Endothelial cell of umbilical vein (primary cell): ENCODE data around the gene ABCC2. TPM values are rescaled to one million over a fixed set of nuclear protein-coding genes. Genes with fewer than 3 reads are reported as not detected.

Experiments
- BruUV-seq: library from RNA; stranded (reverse); fragments of 400-500 nt; replicated peaks from 2 replicates; lab custom pipeline; 2021; lab: Mats Ljungman, UMichigan
- CTCF ChIA-PET: fragments of 300-600, 350-600 bp; sonication (Branson Sonifier 250); formaldehyde crosslinking; loops from one replicate; lab custom pipeline; 2021; ENCODE audit warnings: antibody characterized with exemption, inconsistent platforms; lab: Charles Lee
- POLR2A ChIA-PET: fragments of 300-600, 350-600 bp; sonication (Branson Sonifier 250); formaldehyde crosslinking; loops from one replicate; lab custom pipeline; 2021; ENCODE audit warnings: antibody characterized with exemption, inconsistent platforms; lab: Charles Lee
- DNase-seq: peaks from one replicate; pipeline ENCODE4 v3.0.0-alpha.2; 2011; ENCODE audit warnings: low read depth, low spot score
- FAIRE-seq: peaks from 2 replicates; lab custom pipeline; 2011; peaks lifted over from hg19 to GRCh38; lab: Jason Lieb, UNC
- H2AFZ ChIP-seq: 2 replicates; pipeline ENCODE4 v1.6.0; 2012; ENCODE audit warnings: low read depth, low read length, control low read depth, inconsistent platforms
- H3K27ac ChIP-seq: 2 replicates; pipeline ENCODE4 v1.5.1; 2011; ENCODE audit warnings: low read depth, mild to moderate bottlenecking, control low read depth, low read length, moderate library complexity; ENCODE audit not compliant: insufficient read depth
- H3K27me3 ChIP-seq, 2 experiments: 2 replicates each; pipeline versions ENCODE4 v1.6.0 to v1.6.1; 2011; ENCODE audit warnings: low read length in 2 of 2, mixed read lengths in 1 of 2; ENCODE audit not compliant: control insufficient read depth in 2 of 2, insufficient read depth in 2 of 2
- H3K36me3 ChIP-seq, 2 experiments: 2 replicates in 1 of 2; 3 replicates in 1 of 2; pipeline ENCODE4 v1.5.1; 2011; ENCODE audit warnings: low read length in 2 of 2, mild to moderate bottlenecking in 1 of 2, moderate library complexity in 1 of 2; ENCODE audit not compliant: control insufficient read depth in 2 of 2, insufficient read depth in 2 of 2; ENCODE audit errors: extremely low read depth in 1 of 2
- H3K4me1 ChIP-seq: 3 replicates; pipeline ENCODE4 v1.5.1; 2011; ENCODE audit warnings: mild to moderate bottlenecking, low read length; ENCODE audit not compliant: control insufficient read depth, insufficient read depth; ENCODE audit errors: extremely low read depth
- H3K4me2 ChIP-seq: 2 replicates; pipeline ENCODE4 v1.6.1; 2011; ENCODE audit warnings: low read length, control low read depth, mixed read lengths; ENCODE audit not compliant: insufficient read depth
- H3K4me3 ChIP-seq, 3 experiments: fragments of 200-600 bp in 1 of 3; sonication (generic), shearing (Covaris generic) in 1 of 3; replicated peaks in 1 of 3; 2 replicates each; pipeline ENCODE4 v1.5.1; 2011 to 2016; ENCODE audit warnings: control low read depth in 3 of 3, low read length in 3 of 3, mild to moderate bottlenecking in 2 of 3, inconsistent platforms in 1 of 3, low read depth in 1 of 3, moderate library complexity in 1 of 3; ENCODE audit not compliant: insufficient read depth in 1 of 3
- H3K79me2 ChIP-seq: 2 replicates; pipeline ENCODE4 v1.6.0; 2012; ENCODE audit warnings: low read length, inconsistent platforms; ENCODE audit not compliant: control insufficient read depth, insufficient read depth
- H3K9ac ChIP-seq: replicated peaks from 2 replicates; pipeline ENCODE3; 2011; ENCODE audit warnings: low read length, control low read depth; ENCODE audit not compliant: insufficient read depth; ENCODE audit errors: extremely low read depth
- H3K9me1 ChIP-seq: replicated peaks from 3 replicates; pipeline ENCODE4 v1.6.0; 2011; ENCODE audit warnings: mild to moderate bottlenecking, low read length; ENCODE audit not compliant: control insufficient read depth, insufficient read depth; ENCODE audit errors: extremely low read depth
- H3K9me3 ChIP-seq: replicated peaks from 2 replicates; pipeline ENCODE4 v1.5.1; 2012; ENCODE audit warnings: low read length, inconsistent platforms; ENCODE audit not compliant: control insufficient read depth, insufficient read depth
- H4K20me1 ChIP-seq: replicated peaks from 2 replicates; pipeline ENCODE3; 2011; ENCODE audit warnings: mild to moderate bottlenecking, low read length; ENCODE audit not compliant: control insufficient read depth, insufficient read depth; ENCODE audit errors: extremely low read depth
- EZH2 ChIP-seq: IDR thresholded peaks from 2 replicates; pipeline ENCODE4 v1.6.1; 2012; ENCODE audit warnings: borderline replicate concordance, low read depth, mild to moderate bottlenecking, moderate library complexity, low read length, inconsistent platforms; ENCODE audit not compliant: severe bottlenecking
- FOS ChIP-seq: IDR thresholded peaks from 2 replicates; pipeline ENCODE4 v1.6.1; 2011; ENCODE audit warnings: mild to moderate bottlenecking, low read length, moderate library complexity, borderline replicate concordance; ENCODE audit not compliant: insufficient read depth
- GATA2 ChIP-seq: IDR thresholded peaks from 2 replicates; pipeline ENCODE4 v1.7.0; 2011; ENCODE audit warnings: low read depth, mild to moderate bottlenecking, moderate library complexity, mixed read lengths, low read length; ENCODE audit not compliant: insufficient read length, insufficient read depth
- JUN ChIP-seq: IDR thresholded peaks from 2 replicates; pipeline ENCODE4 v1.6.1; 2011; ENCODE audit warnings: borderline replicate concordance, low read depth; ENCODE audit not compliant: insufficient read length, insufficient read depth
- MYC ChIP-seq: IDR thresholded peaks from one replicate; pipeline ENCODE4 v1.6.1; 2011; ENCODE audit warnings: mild to moderate bottlenecking, low read depth, low read length
- POLR2A ChIP-seq: IDR thresholded peaks from 2 replicates; pipeline ENCODE4 v1.6.1; 2012; ENCODE audit warnings: low read depth, mild to moderate bottlenecking, control low read depth, low read length
- POLR2AphosphoS5 ChIP-seq: IDR thresholded peaks from 2 replicates; pipeline ENCODE4 v1.6.1; 2012; ENCODE audit warnings: low read depth, mild to moderate bottlenecking, control low read depth, low read length, moderate library complexity; ENCODE audit not compliant: insufficient read depth
- dilution Hi-C: fragments of 300-500 bp; cut with MboI; formaldehyde crosslinking; loops from one replicate; pipeline ENCODE4 v1.15.0; 2019; ENCODE audit warnings: low sequenced_read_pairs; ENCODE audit not compliant: extremely low pct_ligation_motif_present
- intact Hi-C: fragments of 100-400 bp; cut with micrococcal nuclease; formaldehyde crosslinking; loops from one replicate; pipeline ENCODE4 v1.10.0; 2022
- polyA plus RNA-seq, 4 experiments: library from polyadenylated mRNA; depleted of rRNA in 3 of 4; stranded (reverse) in 3 of 4; unstranded in 1 of 4; fragments of >200 nt; gene quantifications; 2 replicates each; pipeline versions ENCODE4 v1.2.1 to v1.2.3, GENCODE V29; 2011 to 2012; ENCODE audit warnings: missing spikeins in 1 of 4
- total RNA-seq: library from RNA; stranded (reverse); gene quantifications from 2 replicates; pipeline ENCODE4 v1.2.3, GENCODE V29; 2021
- TF ChIP-seq, protein P1 (sequence below): IDR thresholded peaks from 2 replicates; pipeline ENCODE4 v1.6.1; 2011; ENCODE audit not compliant: insufficient read depth, insufficient read length
- TF ChIP-seq, protein P2 (sequence below), 2 donors: IDR thresholded peaks; 1 replicate in 1 of 2; 2 replicates in 1 of 2; pipeline ENCODE4 v1.5.1; 2011; ENCODE audit warnings: low read length in 2 of 2, mild to moderate bottlenecking in 2 of 2, moderate library complexity in 2 of 2, control low read depth in 1 of 2, inconsistent platforms in 1 of 2, low read depth in 1 of 2; ENCODE audit not compliant: insufficient read depth in 1 of 2; ENCODE audit errors: extremely low read depth in 1 of 2

ABCC2 gene
- total and polyA plus RNA-seq, 2 donors (not counting 3 experiments of a cell fraction or from before 2014, with no cell fraction given): 1.5 to 3.3 TPM

DNA sequence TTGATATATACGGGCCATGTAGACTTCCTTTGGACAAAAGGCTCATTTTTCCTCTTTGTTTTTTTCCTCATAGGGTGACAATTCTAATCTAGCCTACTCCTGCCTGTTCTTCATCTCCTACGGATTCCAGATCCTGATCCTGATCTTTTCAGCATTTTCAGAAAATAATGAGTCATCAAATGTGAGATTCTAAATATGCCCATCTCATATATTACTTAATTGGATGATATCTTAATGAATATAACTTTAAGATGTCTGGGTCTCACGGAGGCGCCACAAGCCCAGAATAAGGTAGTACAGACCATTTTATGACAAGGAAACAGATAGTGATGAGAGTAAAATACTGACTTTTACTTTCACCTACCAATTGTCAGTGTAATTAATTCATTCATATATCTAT lies 11.4 kb downstream of the ABCC2 start:
- H3K27me3 ChIP-seq: no peaks in the 10 kb centered on the region
- no peak overlapping the region for H3K4me2 ChIP-seq
- no peak overlapping the region for H3K4me3 ChIP-seq
- H2AFZ ChIP-seq: no peak overlapping the region
- no peak overlapping the region for H3K9ac ChIP-seq
- no peak for DNase-seq
- POLR2A ChIA-PET: no interaction called here
- no peaks in the 10 kb centered on the region for H3K36me3 ChIP-seq
- no peak overlapping the region for H3K27ac ChIP-seq
- TF ChIP-seq JUN (no peak), MYC (no peak), FOS (no peak), POLR2A (no peak), EZH2 (no peak), POLR2AphosphoS5 (no peak), GATA2 (no peak)
- TF ChIP-seq, protein P1, sequence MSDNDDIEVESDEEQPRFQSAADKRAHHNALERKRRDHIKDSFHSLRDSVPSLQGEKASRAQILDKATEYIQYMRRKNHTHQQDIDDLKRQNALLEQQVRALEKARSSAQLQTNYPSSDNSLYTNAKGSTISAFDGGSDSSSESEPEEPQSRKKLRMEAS: no peak
- TF ChIP-seq, protein P2, sequence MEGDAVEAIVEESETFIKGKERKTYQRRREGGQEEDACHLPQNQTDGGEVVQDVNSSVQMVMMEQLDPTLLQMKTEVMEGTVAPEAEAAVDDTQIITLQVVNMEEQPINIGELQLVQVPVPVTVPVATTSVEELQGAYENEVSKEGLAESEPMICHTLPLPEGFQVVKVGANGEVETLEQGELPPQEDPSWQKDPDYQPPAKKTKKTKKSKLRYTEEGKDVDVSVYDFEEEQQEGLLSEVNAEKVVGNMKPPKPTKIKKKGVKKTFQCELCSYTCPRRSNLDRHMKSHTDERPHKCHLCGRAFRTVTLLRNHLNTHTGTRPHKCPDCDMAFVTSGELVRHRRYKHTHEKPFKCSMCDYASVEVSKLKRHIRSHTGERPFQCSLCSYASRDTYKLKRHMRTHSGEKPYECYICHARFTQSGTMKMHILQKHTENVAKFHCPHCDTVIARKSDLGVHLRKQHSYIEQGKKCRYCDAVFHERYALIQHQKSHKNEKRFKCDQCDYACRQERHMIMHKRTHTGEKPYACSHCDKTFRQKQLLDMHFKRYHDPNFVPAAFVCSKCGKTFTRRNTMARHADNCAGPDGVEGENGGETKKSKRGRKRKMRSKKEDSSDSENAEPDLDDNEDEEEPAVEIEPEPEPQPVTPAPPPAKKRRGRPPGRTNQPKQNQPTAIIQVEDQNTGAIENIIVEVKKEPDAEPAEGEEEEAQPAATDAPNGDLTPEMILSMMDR (IDR thresholded peaks at IDR 0.05; ENCODE audit: extremely low read depth in 1 of 2, insufficient read depth in 1 of 2, low read depth in 1 of 2, low read length in 2 of 2): no peak
- dilution Hi-C loops (no loop called here), intact Hi-C loops (no loop called here)
- no peaks in the 10 kb centered on the region for H3K79me2 ChIP-seq
- H3K9me1 ChIP-seq: no peaks in the 10 kb centered on the region
- BruUV-seq: no TSS peak
- H3K9me3 ChIP-seq: no peaks in the 10 kb centered on the region
- no peak for FAIRE-seq
- no peaks in the 10 kb centered on the region for H4K20me1 ChIP-seq
- CTCF ChIA-PET: interaction anchor here (0.8 to 1.3 kb wide), 2 partner anchors 11 to 12 kb away, joined by 3 read pairs; no protein-coding TSS in a partner anchor
- no peaks in the 10 kb centered on the region for H3K4me1 ChIP-seq
